ENCODE measurements around the gene ASIC2. TPM values are rescaled to one million over a fixed set of nuclear protein-coding genes. Genes with fewer than 3 reads are reported as not detected.

ASIC2 gene
- total and polyA plus RNA-seq, 10 donors, result not detected

GRCh38 chr17:33151565-33151964 lies 141.5 kb downstream of the ASIC2 start:
- Histone ChIP-seq H3K4me1 (no peaks in the 10 kb centered on the region), H3K36me3 (no peaks in the 10 kb centered on the region), H3K4me3 (no peak overlapping the region), H3K27me3 (replicated peaks in 1 of 7) (peaks cover 0 to 16% (median 0%) of the 10 kb centered on the region in 7 donors), H3K9me3 (no peaks in the 10 kb centered on the region), H3K27ac (no peak overlapping the region)
- WGBS, 5 donors, result 81 to 92% (median 88%) methylated on average over 5 of the region's 5 CpGs
- DNase-seq, result no peak
- intact Hi-C loops (cut with DNase I; ENCODE audit: low total_unique reads), result no loop called here
- TF ChIP-seq POLR2A (IDR thresholded peaks at IDR 0.05), result no peak
- TF ChIP-seq CTCF (IDR thresholded peaks at IDR 0.05 in 8 of 11, conservative IDR thresholded peaks at IDR 0.05 in 3 of 11), result no peak
- no peak for TF ChIP-seq POLR2AphosphoS5 (IDR thresholded peaks at IDR 0.05)

- H3K36me3 ChIP-seq, result no peaks in the 10 kb centered on the region
- DNase-seq, result no peak
- H3K9me3 ChIP-seq, result no peaks in the 10 kb centered on the region
- intact Hi-C loops (cut with DNase I; ENCODE audit: low total_unique reads), result no loop called here
- WGBS, 5 donors, result 52 to 69% (median 61%) methylated on average over 4 of the region's 4 CpGs
- H3K27me3 ChIP-seq (replicated peaks in 1 of 7), result peaks cover 0 to 20% (median 0%) of the 10 kb centered on the region in 7 donors
- H3K4me3 ChIP-seq, result no peak overlapping the region
- no peaks in the 10 kb centered on the region for H3K4me1 ChIP-seq
- TF ChIP-seq POLR2A (IDR thresholded peaks at IDR 0.05) (no peak), CTCF (IDR thresholded peaks at IDR 0.05 in 8 of 11, conservative IDR thresholded peaks at IDR 0.05 in 3 of 11) (no peak), POLR2AphosphoS5 (IDR thresholded peaks at IDR 0.05) (no peak)
- H3K27ac ChIP-seq, result no peak overlapping the region
Measured at GRCh38 chr17:33145941-33146340, 147.2 kb downstream of the ASIC2 start.

GRCh38 chr17:33144837-33145236 lies 148.3 kb downstream of the ASIC2 start:
- intact Hi-C loops (cut with DNase I; ENCODE audit: low total_unique reads), result no loop called here
- Histone ChIP-seq H3K27ac (no peak overlapping the region), H3K4me3 (no peak overlapping the region), H3K9me3 (no peaks in the 10 kb centered on the region), H3K36me3 (no peaks in the 10 kb centered on the region), H3K4me1 (no peaks in the 10 kb centered on the region), H3K27me3 (replicated peaks in 1 of 7) (peaks cover 0 to 24% (median 0%) of the 10 kb centered on the region in 7 donors)
- DNase-seq, result no peak
- TF ChIP-seq POLR2A (IDR thresholded peaks at IDR 0.05), result no peak
- TF ChIP-seq CTCF (IDR thresholded peaks at IDR 0.05 in 8 of 11, conservative IDR thresholded peaks at IDR 0.05 in 3 of 11), result no peak
- no peak for TF ChIP-seq POLR2AphosphoS5 (IDR thresholded peaks at IDR 0.05)
- WGBS, 5 donors, result 57 to 83% (median 81%) methylated on average over 2 of the region's 2 CpGs

GRCh38 chr17:33142705-33143299 lies 150.3 kb downstream of the ASIC2 start:
- no peak overlapping the region for H3K27ac ChIP-seq
- H3K4me1 ChIP-seq, result no peaks in the 10 kb centered on the region
- H3K36me3 ChIP-seq, result no peaks in the 10 kb centered on the region
- DNase-seq, result no peak
- TF ChIP-seq POLR2AphosphoS5 (IDR thresholded peaks at IDR 0.05) (no peak), CTCF (IDR thresholded peaks at IDR 0.05 in 8 of 11, conservative IDR thresholded peaks at IDR 0.05 in 3 of 11) (no peak), POLR2A (IDR thresholded peaks at IDR 0.05) (no peak)
- no peak overlapping the region for H3K4me3 ChIP-seq
- H3K9me3 ChIP-seq, result no peaks in the 10 kb centered on the region
- peaks cover 0 to 32% (median 0%) of the 10 kb centered on the region in 7 donors for H3K27me3 ChIP-seq (replicated peaks in 1 of 7)
- WGBS, 5 donors, result 63 to 69% (median 66%) methylated on average over 3 of the region's 3 CpGs
- intact Hi-C loops (cut with DNase I; ENCODE audit: low total_unique reads), result no loop called here
